ENCODE measurements around the gene SNAPC5. TPM values are rescaled to one million over a fixed set of nuclear protein-coding genes. Genes with fewer than 3 reads are reported as not detected.

Gene SNAPC5
- total RNA-seq, 1 experiment from 2014 or later = 36.4 TPM

DNA sequence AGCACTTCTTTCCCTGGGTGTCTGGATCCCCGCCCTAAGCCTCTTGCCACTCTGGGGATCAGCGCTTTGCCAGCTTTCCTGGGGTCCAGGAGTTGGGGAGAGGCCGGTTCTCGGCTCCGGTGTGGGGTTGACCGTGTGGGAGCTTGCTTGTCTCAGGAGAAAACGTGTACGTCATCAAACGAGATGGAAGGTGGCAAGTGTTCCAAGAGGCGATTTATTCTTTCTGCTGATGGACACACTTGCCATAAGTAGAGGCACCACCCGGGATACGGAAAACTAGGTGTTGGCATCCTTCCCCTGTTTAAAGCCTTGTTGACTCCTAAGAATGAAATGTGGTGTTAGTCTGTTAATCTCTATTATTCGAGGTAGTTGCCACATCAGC lies 7.9 kb upstream of the SNAPC5 start:
- H3K27ac ChIP-seq (ENCODE audit: low read length) = peak overlapping the region; percentile 100
- H3K27me3 ChIP-seq (ENCODE audit: control insufficient read depth, insufficient read depth, low read length) = no peaks in the 10 kb centered on the region
- in situ Hi-C loops (cut with HindIII; ENCODE audit: low pct_unique_long_range_greater_than_20kb, low sequenced_read_pairs) (no loop called here), intact Hi-C loops (cut with micrococcal nuclease; ENCODE audit: unreplicated experiment) (no loop called here)
- ChIA-PET CTCF (interaction anchor here (1.0 kb wide), 1 partner anchor 61 kb away, joined by 3 read pairs; no protein-coding TSS in a partner anchor), POLR2A (interaction anchor here (0.5 to 0.6 kb wide), 2 partner anchors 122 to 591 kb away, joined by 3 to 4 read pairs; no protein-coding TSS in a partner anchor)
- DNase-seq (ENCODE audit: low read depth, low spot score) (no peak), ATAC-seq (peak; percentile 53)
- no TSS peak for BruUV-seq (replicated peaks)
- H3K4me3 ChIP-seq (ENCODE audit: low read depth in 2 of 2, low read length in 2 of 2) = peak overlapping the region; percentile 100
- peaks cover 26% of the 10 kb centered on the region for H3K4me1 ChIP-seq (ENCODE audit: control insufficient read depth, insufficient read depth, low read length)
- no peaks in the 10 kb centered on the region for H3K9me3 ChIP-seq (ENCODE audit: control insufficient read depth, insufficient read depth, low read depth, low read length)
- peaks cover 51% of the 10 kb centered on the region for H3K36me3 ChIP-seq (ENCODE audit: control insufficient read depth, insufficient read depth, low read length)
- TF ChIP-seq, protein P1, sequence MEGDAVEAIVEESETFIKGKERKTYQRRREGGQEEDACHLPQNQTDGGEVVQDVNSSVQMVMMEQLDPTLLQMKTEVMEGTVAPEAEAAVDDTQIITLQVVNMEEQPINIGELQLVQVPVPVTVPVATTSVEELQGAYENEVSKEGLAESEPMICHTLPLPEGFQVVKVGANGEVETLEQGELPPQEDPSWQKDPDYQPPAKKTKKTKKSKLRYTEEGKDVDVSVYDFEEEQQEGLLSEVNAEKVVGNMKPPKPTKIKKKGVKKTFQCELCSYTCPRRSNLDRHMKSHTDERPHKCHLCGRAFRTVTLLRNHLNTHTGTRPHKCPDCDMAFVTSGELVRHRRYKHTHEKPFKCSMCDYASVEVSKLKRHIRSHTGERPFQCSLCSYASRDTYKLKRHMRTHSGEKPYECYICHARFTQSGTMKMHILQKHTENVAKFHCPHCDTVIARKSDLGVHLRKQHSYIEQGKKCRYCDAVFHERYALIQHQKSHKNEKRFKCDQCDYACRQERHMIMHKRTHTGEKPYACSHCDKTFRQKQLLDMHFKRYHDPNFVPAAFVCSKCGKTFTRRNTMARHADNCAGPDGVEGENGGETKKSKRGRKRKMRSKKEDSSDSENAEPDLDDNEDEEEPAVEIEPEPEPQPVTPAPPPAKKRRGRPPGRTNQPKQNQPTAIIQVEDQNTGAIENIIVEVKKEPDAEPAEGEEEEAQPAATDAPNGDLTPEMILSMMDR (IDR thresholded peaks at IDR 0.05) = no peak
- TF ChIP-seq TCF7L2 (IDR thresholded peaks at IDR 0.05; ENCODE audit: low read depth, low read length) (no peak), SIN3A (IDR thresholded peaks at IDR 0.05; ENCODE audit: borderline replicate concordance, insufficient read depth, low read depth, low read length) (no peak), POLR2AphosphoS5 (IDR thresholded peaks at IDR 0.05; ENCODE audit: low read depth, low read length) (no peak)
- TF ChIP-seq, protein P2, sequence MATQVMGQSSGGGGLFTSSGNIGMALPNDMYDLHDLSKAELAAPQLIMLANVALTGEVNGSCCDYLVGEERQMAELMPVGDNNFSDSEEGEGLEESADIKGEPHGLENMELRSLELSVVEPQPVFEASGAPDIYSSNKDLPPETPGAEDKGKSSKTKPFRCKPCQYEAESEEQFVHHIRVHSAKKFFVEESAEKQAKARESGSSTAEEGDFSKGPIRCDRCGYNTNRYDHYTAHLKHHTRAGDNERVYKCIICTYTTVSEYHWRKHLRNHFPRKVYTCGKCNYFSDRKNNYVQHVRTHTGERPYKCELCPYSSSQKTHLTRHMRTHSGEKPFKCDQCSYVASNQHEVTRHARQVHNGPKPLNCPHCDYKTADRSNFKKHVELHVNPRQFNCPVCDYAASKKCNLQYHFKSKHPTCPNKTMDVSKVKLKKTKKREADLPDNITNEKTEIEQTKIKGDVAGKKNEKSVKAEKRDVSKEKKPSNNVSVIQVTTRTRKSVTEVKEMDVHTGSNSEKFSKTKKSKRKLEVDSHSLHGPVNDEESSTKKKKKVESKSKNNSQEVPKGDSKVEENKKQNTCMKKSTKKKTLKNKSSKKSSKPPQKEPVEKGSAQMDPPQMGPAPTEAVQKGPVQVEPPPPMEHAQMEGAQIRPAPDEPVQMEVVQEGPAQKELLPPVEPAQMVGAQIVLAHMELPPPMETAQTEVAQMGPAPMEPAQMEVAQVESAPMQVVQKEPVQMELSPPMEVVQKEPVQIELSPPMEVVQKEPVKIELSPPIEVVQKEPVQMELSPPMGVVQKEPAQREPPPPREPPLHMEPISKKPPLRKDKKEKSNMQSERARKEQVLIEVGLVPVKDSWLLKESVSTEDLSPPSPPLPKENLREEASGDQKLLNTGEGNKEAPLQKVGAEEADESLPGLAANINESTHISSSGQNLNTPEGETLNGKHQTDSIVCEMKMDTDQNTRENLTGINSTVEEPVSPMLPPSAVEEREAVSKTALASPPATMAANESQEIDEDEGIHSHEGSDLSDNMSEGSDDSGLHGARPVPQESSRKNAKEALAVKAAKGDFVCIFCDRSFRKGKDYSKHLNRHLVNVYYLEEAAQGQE (IDR thresholded peaks at IDR 0.05; ENCODE audit: insufficient read depth in 1 of 2, low read depth in 2 of 2, low read length in 1 of 2) = no peak; a peak in 1 of 4 replicates

DNA sequence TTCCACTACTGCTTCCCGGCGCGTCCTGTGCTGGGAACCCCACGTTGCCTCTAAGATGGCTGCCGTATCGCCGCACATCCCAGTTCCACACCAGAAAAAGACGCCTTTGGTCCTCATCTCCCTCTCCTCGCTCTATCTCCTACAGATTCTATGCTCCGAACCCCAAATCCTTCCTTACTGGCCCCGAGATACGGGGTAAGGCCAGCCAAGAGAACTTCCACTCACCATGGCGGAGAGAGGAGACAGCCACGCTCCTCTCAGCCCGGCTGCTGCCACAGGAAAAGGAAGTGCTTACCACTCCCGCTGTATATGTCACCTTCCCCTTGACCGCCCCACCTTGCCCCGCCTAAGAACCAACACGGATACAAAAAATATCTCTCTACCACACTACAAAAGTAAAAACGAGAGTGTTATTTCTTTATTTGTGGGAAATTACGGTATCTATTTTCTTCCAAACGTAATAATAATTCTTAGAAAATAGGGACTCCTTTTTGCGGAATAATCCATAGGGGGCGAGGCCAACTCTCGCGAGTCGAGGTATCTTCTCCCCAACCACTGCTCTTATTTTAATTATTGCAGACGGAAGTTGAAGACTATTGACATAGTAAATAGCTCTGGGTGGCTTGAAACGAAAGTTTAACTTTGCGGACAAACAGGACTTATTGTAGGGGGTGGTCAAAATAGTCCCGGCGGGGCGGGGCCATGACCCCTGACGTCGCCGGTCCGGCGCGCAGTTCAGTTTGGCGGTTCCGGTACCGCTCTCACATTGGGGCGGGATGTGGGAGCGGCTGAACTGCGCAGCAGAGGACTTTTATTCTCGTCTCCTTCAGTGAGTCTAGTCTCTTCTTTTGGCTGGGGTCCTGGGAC lies 7.2 kb upstream of the SNAPC5 start, which contains the start of the genes RPL4 and ZWILCH:
TSS of gene RPL4 (minus strand) at position 293 of the 867 bp plus-strand sequence. CDS start at position 228, 65 bp downstream.
TSS of gene ZWILCH (plus strand) at position 764 of the 867 bp plus-strand sequence. CDS start at position 777, 13 bp downstream.
- Histone ChIP-seq H3K4me3 (ENCODE audit: low read depth in 2 of 2, low read length in 2 of 2) (peak within 1 kb of the TSS; percentile 100), H3K4me1 (ENCODE audit: control insufficient read depth, insufficient read depth, low read length) (peaks cover 32% of the 10 kb centered on the region), H3K27me3 (ENCODE audit: control insufficient read depth, insufficient read depth, low read length) (no peaks in the 10 kb centered on the region), H3K9me3 (ENCODE audit: control insufficient read depth, insufficient read depth, low read depth, low read length) (no peaks in the 10 kb centered on the region), H3K27ac (ENCODE audit: low read length) (peak within 1 kb of the TSS; percentile 100), H3K36me3 (ENCODE audit: control insufficient read depth, insufficient read depth, low read length) (peaks cover 58% of the 10 kb centered on the region)
- ATAC-seq (peak; percentile 92), DNase-seq (ENCODE audit: low read depth, low spot score) (peak; percentile 82)
- in situ Hi-C loops (cut with HindIII; ENCODE audit: low pct_unique_long_range_greater_than_20kb, low sequenced_read_pairs) (no loop called here), intact Hi-C loops (cut with micrococcal nuclease; ENCODE audit: unreplicated experiment) (no loop called here)
- TF ChIP-seq, protein P2 (IDR thresholded peaks at IDR 0.05; ENCODE audit: insufficient read depth in 1 of 2, low read depth in 2 of 2, low read length in 1 of 2) = peak in 1 of 2 experiments; percentile 17; a peak in 2 of 4 replicates
- TF ChIP-seq, protein P1 (IDR thresholded peaks at IDR 0.05) = no peak
- TF ChIP-seq POLR2AphosphoS5 (IDR thresholded peaks at IDR 0.05; ENCODE audit: low read depth, low read length) (peak; percentile 98), TCF7L2 (IDR thresholded peaks at IDR 0.05; ENCODE audit: low read depth, low read length) (peak; percentile 53; the same call in 1 of the 2 replicates), SIN3A (IDR thresholded peaks at IDR 0.05; ENCODE audit: borderline replicate concordance, insufficient read depth, low read depth, low read length) (peak; percentile 97)
- no TSS peak for BruUV-seq (replicated peaks)
- POLR2A ChIA-PET = interaction anchor here (0.5 to 0.6 kb wide), 2 partner anchors 121 to 591 kb away, joined by 3 to 4 read pairs; no protein-coding TSS in a partner anchor
- CTCF ChIA-PET = interaction anchor here (1.0 kb wide), 1 partner anchor 62 kb away, joined by 3 read pairs; no protein-coding TSS in a partner anchor
